ENCODE measurements around the gene PCDHB3. TPM values are rescaled to one million over a fixed set of nuclear protein-coding genes. Genes with fewer than 3 reads are reported as not detected.
"Not testable (repeated sequence)": the region's sequence is repeated elsewhere in the genome, so short reads cannot be mapped to it uniquely, and the experiment has no call there.

PCDHB3 gene
- total RNA-seq, result 1 to 10 TPM in 7 of 8 experiments, not detected in 1; 1.6 to 7.6 (median 2.8) TPM

DNA sequence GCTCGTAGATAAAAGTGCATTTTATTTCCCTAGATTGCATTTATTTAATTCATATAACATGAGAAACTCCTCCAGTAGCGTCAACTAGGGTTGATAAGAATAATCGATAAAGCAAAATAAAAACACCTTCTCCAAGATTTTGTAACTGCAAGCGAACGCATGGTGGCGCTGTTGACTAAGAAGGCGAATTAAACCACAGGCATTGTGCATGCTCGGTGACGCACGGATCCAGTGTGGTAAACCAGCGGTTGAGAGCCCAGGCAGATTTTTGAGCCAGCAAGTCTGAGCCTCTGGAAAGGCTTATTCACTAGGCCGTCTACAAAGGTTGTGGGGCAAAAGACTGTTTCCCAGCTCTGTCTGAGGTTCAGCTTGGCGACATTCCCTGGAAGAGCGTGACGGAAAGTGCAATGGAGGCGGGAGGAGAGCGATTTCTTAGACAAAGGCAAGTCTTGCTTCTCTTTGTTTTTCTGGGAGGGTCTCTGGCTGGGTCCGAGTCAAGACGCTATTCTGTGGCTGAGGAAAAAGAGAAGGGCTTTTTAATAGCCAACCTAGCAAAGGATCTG is at the start of gene PCDHB3:
Gene PCDHB3 (plus strand): TSS at position 231 of the 563 bp plus-strand sequence. CDS start 177 bp downstream, at position 408.
- 7 to 90% (median 63%) methylated on average over 3 to 19 of the region's 19 CpGs for WGBS, 10 experiments
- no peaks in the 10 kb centered on the region for H3K4me1 ChIP-seq (replicated peaks in 1 of 2)
- H3K4me3 ChIP-seq, result no peak within 1 kb of the TSS
- H3K27ac ChIP-seq, result no peak within 1 kb of the TSS
- ATAC-seq (replicated peaks in 6 of 8), result peak in 1 of 8 experiments; percentile 75
- in situ Hi-C loops (cut with MboI; ENCODE audit: low pct_unique_long_range_greater_than_20kb in 2 of 9, low sequenced_read_pairs in 9 of 9, unreplicated experiment in 9 of 9), result no loop called here

DNA sequence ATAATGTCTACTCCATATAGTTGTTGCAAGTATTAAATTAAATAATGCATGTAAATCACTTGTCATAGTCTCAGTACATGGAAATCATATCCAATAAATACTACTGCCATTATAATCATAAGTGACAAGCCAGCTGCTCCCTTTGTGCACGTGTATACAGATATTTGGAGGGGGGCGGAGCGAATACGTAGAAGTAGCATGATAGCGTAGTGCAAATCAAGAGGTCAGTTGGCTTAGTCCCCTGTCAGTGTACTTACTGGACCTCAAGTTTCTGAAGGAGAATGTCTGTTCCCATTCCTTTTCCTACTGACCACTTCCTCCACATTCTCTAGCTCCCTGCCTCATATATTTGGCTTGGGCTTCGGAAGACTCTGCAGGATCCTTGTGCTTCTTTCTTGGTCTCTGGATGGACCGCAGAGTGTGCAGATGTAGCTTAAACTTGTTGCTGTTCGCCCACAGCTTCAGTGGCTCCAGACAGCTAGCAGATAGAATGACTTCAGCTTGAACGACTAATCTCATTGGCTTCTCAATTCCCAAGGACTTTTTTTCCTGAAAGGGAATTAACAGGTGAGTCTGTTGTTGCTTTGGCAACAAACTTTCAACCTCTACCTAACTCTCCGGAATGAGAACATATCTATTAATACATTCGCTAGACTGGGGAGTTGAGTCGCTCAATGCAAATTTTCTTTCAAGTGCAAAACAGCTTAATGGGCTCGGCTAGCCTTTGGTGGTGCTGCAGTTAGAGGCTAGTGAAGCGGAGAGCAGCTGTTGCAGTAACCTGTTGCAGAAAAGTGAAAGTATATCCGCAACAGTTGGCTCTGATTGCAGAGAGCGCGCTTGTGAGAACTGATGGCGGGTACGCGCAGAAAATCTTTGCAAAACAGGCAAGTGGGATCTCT is 49.4 kb upstream of the PCDHB3 start, which contains the start of gene PCDHB1:
Gene PCDHB1 (plus strand): TSS at position 753 of the 899 bp plus-strand sequence. CDS start 97 bp downstream, at position 850.
- peaks cover 0 to 6% of the 10 kb centered on the region in 2 donors for H3K4me1 ChIP-seq (replicated peaks in 1 of 2)
- no peak within 1 kb of the TSS for H3K27ac ChIP-seq
- 0 to 30% (median 14%) methylated on average over 1 to 20 of the region's 20 CpGs for WGBS, 10 experiments
- ATAC-seq (replicated peaks in 6 of 8), result peak in 6 of 8 experiments; percentile 53 to 67 (median 64)
- peak within 1 kb of the TSS; percentile 13 to 40 (median 33) for H3K4me3 ChIP-seq
- in situ Hi-C loops (cut with MboI; ENCODE audit: low pct_unique_long_range_greater_than_20kb in 2 of 9, low sequenced_read_pairs in 9 of 9, unreplicated experiment in 9 of 9), result no loop called here

DNA sequence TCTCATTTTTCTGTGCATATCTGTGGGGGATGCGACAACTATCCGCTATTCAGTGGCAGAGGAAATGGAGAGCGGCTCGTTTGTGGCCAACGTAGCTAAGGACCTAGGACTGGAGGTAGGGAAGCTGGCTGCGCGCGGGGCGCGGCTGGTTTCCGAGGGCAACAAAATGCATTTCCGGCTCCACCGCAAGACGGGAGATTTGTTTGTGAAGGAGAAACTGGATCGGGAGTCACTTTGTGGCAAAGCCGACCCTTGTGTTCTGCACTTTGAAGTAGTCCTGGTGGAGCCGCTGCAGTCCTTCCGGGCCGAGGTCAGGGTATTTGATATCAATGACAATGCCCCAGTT is 48.8 kb upstream of the PCDHB3 start:
- Histone ChIP-seq H3K27ac (no peak overlapping the region), H3K4me1 (replicated peaks in 1 of 2) (peaks cover 0 to 6% of the 10 kb centered on the region in 2 donors), H3K4me3 (peak overlapping the region; percentile 13 to 40 (median 33))
- in situ Hi-C loops (cut with MboI; ENCODE audit: low pct_unique_long_range_greater_than_20kb in 2 of 9, low sequenced_read_pairs in 9 of 9, unreplicated experiment in 9 of 9), result no loop called here
- WGBS, 10 experiments, result 0 to 6% (median 3%) methylated on average over 3 to 13 of the region's 19 CpGs; no CpG with 5 or more reads in 5 of the 10 experiments
- peak in 6 of 8 experiments; percentile 38 to 61 (median 41) for ATAC-seq (replicated peaks in 6 of 8)

DNA sequence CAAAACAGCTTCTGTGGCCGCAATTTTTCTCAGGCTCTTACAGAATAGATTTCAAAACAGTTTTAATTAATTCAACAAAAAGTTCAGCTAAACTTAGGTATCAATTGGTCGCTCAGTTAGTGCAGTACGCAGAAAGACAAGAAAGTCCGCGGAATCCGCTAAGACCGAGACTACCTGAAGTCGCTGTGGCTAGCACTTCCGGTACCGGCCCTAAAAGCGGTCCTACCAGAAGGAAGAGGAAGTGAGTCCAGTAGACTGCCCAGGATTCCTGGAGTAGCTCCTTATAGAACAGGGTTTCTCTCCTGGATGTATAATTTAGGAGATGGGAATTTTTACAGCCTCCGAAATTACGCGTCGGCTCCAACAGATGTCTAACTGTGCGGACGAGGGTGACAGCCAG is 22.4 kb upstream of the PCDHB3 start:
- Histone ChIP-seq H3K27ac (no peak overlapping the region), H3K4me1 (replicated peaks in 1 of 2) (no peaks in the 10 kb centered on the region), H3K4me3 (no peak overlapping the region)
- 43 to 100% (median 91%) methylated on average over 1 to 17 of the region's 17 CpGs; no CpG with 5 or more reads in 1 of the 10 experiments for WGBS, 10 experiments
- in situ Hi-C loops (cut with MboI; ENCODE audit: low pct_unique_long_range_greater_than_20kb in 2 of 9, low sequenced_read_pairs in 9 of 9, unreplicated experiment in 9 of 9), result loop anchor here in 2 of 9 experiments (25.0 kb wide), 1 partner anchor 484 kb away; no protein-coding TSS in a partner anchor
- no peak for ATAC-seq (replicated peaks in 6 of 8)

DNA sequence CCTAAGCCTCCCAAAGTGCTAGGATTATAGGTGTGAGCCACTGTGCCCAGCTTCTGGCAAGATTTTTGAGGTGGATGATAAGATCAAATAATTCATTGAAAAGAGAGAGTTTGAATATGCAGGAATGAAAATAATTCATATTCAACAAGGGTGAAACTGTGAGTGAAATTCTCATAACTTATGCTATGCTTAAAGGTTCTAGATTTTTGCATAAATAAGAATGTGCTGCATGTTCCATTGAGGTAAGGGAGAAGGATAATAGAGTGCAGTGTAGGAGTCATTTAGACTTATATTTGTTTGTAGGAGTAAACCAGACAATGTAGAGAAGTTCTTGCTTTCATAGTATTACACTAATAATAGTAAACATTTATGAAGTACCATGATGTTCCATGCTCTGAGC is 18.0 kb upstream of the PCDHB3 start:
- peak in 3 of 8 experiments; percentile 20 to 91 (median 43) for ATAC-seq (replicated peaks in 6 of 8)

DNA sequence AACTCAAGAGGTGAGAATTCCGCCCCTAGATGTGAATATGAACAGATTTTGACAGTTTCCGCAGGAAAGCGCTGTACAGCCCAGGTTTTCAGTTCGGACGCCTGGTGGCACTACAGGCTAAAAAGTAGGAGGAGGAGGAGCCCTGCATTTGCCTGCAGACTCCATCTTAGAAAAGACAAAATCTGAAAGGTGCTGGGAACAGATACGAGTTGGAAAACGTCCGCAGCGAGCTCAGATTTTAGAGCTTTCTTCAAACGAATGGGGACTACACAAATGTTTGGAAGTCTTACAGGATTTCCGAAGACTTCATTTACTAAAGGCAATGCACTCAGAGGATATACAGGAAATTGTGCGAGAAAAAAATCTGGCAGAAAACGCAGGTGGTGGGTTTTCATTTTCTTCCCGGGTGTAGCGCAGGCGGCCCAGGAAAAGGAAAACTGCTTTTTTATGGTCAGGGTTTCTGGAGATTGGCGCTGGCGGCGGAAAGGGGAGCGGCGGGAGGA is 15.7 kb upstream of the PCDHB3 start:
- H3K27ac ChIP-seq, result no peak overlapping the region
- in situ Hi-C loops (cut with MboI; ENCODE audit: low pct_unique_long_range_greater_than_20kb in 2 of 9, low sequenced_read_pairs in 9 of 9, unreplicated experiment in 9 of 9), result loop anchor here in 2 of 9 experiments (25.0 kb wide), 1 partner anchor 478 kb away; no protein-coding TSS in a partner anchor
- no peaks in the 10 kb centered on the region for H3K4me1 ChIP-seq (replicated peaks in 1 of 2)
- 4 to 90% (median 43%) methylated on average over 8 to 21 of the region's 21 CpGs for WGBS, 10 experiments
- peak in 5 of 8 experiments; percentile 48 to 99 (median 73) for ATAC-seq (replicated peaks in 6 of 8)
- H3K4me3 ChIP-seq, result peak overlapping the region in 2 of 5 donors; percentile 14 to 38

More for the DNA sequence above, 18.0 kb upstream of the PCDHB3 start:
- Histone ChIP-seq H3K4me1 (replicated peaks in 1 of 2) (no peaks in the 10 kb centered on the region), H3K4me3 (no peak overlapping the region), H3K27ac (no peak overlapping the region)
- in situ Hi-C loops (cut with MboI; ENCODE audit: low pct_unique_long_range_greater_than_20kb in 2 of 9, low sequenced_read_pairs in 9 of 9, unreplicated experiment in 9 of 9), result loop anchor here in 2 of 9 experiments (25.0 kb wide), 1 partner anchor 480 kb away; no protein-coding TSS in a partner anchor

DNA sequence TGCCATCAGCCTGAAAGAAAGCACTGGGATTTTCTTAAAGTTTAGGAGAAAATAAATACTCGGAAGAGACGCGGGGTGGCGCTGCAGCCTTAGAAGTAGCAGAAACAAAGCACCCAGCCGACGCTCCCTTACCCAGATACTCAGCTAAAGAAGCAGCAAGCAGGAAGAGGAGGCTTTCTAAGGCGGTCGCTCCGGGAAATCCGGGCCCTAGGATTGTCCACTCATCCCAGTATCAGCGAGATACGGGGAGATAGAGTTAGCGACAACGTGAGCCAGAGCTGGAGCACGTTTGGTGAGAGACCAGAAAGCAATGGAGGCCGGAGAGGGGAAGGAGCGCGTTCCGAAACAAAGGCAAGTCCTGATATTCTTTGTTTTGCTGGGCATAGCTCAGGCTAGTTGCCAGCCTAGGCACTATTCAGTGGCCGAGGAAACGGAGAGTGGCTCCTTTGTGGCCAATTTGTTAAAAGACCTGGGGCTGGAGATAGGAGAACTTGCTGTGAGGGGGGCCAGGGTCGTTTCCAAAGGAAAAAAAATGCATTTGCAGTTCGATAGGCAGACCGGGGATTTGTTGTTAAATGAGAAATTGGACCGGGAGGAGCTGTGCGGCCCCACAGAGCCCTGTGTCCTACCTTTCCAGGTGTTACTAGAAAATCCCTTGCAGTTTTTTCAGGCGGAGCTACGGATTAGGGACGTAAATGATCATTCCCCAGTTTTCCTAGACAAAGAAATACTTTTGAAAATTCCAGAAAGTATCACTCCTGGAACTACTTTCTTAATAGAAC is 5.6 kb upstream of the PCDHB3 start, which contains the start of gene PCDHB2:
Gene PCDHB2 (plus strand): TSS at position 135 of the 782 bp plus-strand sequence. CDS start 176 bp downstream, at position 311.
- 3 to 63% (median 42%) methylated on average over 2 to 28 of the region's 29 CpGs; no CpG with 5 or more reads in 1 of the 10 experiments for WGBS, 10 experiments
- Histone ChIP-seq H3K4me3 (peak within 1 kb of the TSS; percentile 23 to 75 (median 42)), H3K4me1 (replicated peaks in 1 of 2) (no peaks in the 10 kb centered on the region), H3K27ac (peak within 1 kb of the TSS; percentile 5 to 61)
- peak in 6 of 8 experiments; percentile 63 to 98 (median 89) for ATAC-seq (replicated peaks in 6 of 8)
- in situ Hi-C loops (cut with MboI; ENCODE audit: low pct_unique_long_range_greater_than_20kb in 2 of 9, low sequenced_read_pairs in 9 of 9, unreplicated experiment in 9 of 9), result loop anchor here in 2 of 9 experiments (25.0 kb wide), 1 partner anchor 468 kb away; no protein-coding TSS in a partner anchor

DNA sequence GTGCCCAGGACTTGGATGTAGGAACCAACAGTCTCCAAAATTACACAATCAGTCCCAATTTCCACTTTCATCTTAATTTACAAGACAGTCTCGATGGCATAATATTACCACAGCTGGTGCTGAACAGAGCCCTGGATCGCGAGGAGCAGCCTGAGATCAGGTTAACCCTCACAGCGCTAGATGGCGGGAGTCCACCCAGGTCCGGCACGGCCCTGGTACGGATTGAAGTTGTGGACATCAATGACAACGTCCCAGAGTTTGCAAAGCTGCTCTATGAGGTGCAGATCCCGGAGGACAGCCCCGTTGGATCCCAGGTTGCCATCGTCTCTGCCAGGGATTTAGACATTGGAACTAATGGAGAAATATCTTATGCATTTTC is 5.0 kb upstream of the PCDHB3 start:
- WGBS, 10 experiments, result 10 to 93% (median 74%) methylated on average over 1 to 11 of the region's 12 CpGs; no CpG with 5 or more reads in 1 of the 10 experiments
- no peak overlapping the region for H3K27ac ChIP-seq
- peak overlapping the region in 4 of 5 donors; percentile 41 to 75 (median 46) for H3K4me3 ChIP-seq
- peak in 1 of 8 experiments; percentile 26 for ATAC-seq (replicated peaks in 6 of 8)
- H3K4me1 ChIP-seq (replicated peaks in 1 of 2), result no peaks in the 10 kb centered on the region
- in situ Hi-C loops (cut with MboI; ENCODE audit: low pct_unique_long_range_greater_than_20kb in 2 of 9, low sequenced_read_pairs in 9 of 9, unreplicated experiment in 9 of 9), result loop anchor here in 2 of 9 experiments (25.0 kb wide), 1 partner anchor 467 kb away; no protein-coding TSS in a partner anchor

DNA sequence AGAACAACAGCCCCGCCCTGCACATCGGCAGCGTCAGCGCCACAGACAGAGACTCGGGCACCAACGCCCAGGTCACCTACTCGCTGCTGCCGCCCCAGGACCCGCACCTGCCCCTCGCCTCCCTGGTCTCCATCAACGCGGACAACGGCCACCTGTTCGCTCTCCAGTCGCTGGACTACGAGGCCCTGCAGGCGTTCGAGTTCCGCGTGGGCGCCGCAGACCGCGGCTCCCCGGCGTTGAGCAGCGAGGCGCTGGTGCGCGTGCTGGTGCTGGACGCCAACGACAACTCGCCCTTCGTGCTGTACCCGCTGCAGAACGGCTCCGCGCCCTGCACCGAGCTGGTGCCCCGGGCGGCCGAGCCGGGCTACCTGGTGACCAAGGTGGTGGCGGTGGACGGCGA is 4.1 kb upstream of the PCDHB3 start:
- WGBS, 10 experiments, result no CpG with 5 or more reads among the region's 46 CpGs
- H3K27ac ChIP-seq; H3K4me1 ChIP-seq (replicated peaks in 1 of 2); H3K4me3 ChIP-seq; ATAC-seq (replicated peaks in 6 of 8): not testable (repeated sequence)
- in situ Hi-C loops (cut with MboI; ENCODE audit: low pct_unique_long_range_greater_than_20kb in 2 of 9, low sequenced_read_pairs in 9 of 9, unreplicated experiment in 9 of 9), result loop anchor here in 2 of 9 experiments (25.0 kb wide), 1 partner anchor 466 kb away; no protein-coding TSS in a partner anchor

DNA sequence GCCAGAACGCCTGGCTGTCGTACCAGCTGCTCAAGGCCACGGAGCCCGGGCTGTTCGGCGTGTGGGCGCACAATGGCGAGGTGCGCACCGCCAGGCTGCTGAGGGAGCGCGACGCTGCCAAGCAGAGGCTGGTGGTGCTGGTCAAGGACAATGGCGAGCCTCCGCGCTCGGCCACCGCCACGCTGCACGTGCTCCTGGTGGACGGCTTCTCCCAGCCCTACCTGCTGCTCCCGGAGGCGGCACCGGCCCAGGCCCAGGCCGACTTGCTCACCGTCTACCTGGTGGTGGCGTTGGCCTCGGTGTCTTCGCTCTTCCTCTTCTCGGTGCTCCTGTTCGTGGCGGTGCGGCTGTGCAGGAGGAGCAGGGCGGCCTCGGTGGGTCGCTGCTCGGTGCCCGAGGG is 3.7 kb upstream of the PCDHB3 start:
- in situ Hi-C loops (cut with MboI; ENCODE audit: low pct_unique_long_range_greater_than_20kb in 2 of 9, low sequenced_read_pairs in 9 of 9, unreplicated experiment in 9 of 9), result loop anchor here in 2 of 9 experiments (25.0 kb wide), 1 partner anchor 466 kb away; no protein-coding TSS in a partner anchor
- no CpG with 5 or more reads among the region's 38 CpGs for WGBS, 10 experiments
- not testable (repeated sequence) for H3K4me3 ChIP-seq; ATAC-seq (replicated peaks in 6 of 8); H3K27ac ChIP-seq; H3K4me1 ChIP-seq (replicated peaks in 1 of 2)

DNA sequence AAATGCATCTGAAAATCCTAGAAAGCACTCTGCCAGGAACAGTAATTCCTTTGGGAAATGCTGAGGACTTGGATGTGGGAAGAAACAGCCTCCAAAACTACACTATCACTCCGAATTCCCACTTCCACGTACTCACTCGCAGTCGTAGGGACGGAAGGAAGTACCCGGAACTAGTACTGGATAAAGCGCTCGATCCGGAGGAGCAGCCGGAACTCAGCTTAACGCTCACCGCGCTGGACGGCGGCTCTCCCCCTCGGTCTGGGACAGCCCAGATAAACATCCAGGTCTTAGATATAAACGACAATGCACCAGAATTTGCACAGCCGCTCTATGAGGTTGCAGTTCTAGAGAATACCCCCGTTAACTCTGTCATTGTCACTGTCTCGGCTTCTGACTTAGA is 786 bp downstream of the PCDHB3 start:
- in situ Hi-C loops (cut with MboI; ENCODE audit: low pct_unique_long_range_greater_than_20kb in 2 of 9, low sequenced_read_pairs in 9 of 9, unreplicated experiment in 9 of 9), result no loop called here
- Histone ChIP-seq H3K4me3 (no peak overlapping the region), H3K4me1 (replicated peaks in 1 of 2) (no peaks in the 10 kb centered on the region), H3K27ac (no peak overlapping the region)
- no peak for ATAC-seq (replicated peaks in 6 of 8)
- WGBS, 10 experiments, result 20 to 95% (median 83%) methylated on average over 1 to 16 of the region's 20 CpGs

DNA sequence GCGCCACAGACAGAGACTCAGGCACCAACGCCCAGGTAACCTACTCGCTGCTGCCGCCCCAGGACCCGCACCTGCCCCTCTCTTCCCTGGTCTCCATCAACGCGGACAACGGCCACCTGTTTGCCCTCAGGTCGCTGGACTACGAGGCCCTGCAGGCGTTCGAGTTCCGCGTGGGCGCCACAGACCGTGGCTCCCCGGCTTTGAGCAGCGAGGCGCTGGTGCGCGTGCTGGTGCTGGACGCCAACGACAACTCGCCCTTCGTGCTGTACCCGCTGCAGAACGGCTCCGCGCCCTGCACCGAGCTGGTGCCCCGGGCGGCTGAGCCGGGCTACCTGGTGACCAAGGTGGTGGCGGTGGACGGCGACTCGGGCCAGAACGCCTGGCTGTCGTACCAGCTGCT is 1.8 kb downstream of the PCDHB3 start:
- ATAC-seq (replicated peaks in 6 of 8); H3K27ac ChIP-seq; H3K4me3 ChIP-seq; H3K4me1 ChIP-seq (replicated peaks in 1 of 2); in situ Hi-C loops (cut with MboI; ENCODE audit: low pct_unique_long_range_greater_than_20kb in 2 of 9, low sequenced_read_pairs in 9 of 9, unreplicated experiment in 9 of 9): not testable (repeated sequence)
- WGBS, 10 experiments, result 100% methylated on average over 3 of the region's 39 CpGs; no CpG with 5 or more reads in 9 of the 10 experiments
